HFFc6 (cell line): ENCODE measurements around the gene PPP1R12B. TPM values are rescaled to one million over a fixed set of nuclear protein-coding genes. Genes with fewer than 3 reads are reported as not detected.
"Not testable (repeated sequence)": the region's sequence is repeated elsewhere in the genome, so short reads cannot be mapped to it uniquely, and the experiment has no call there.

Source experiments
- DNase-seq: peaks from one replicate; pipeline ENCODE4 v3.0.0-alpha.2; 2018
- H3K27ac Mint-ChIP-seq: 2 replicates; pipeline ENCODE4 v1.8.0; 2020; ENCODE audit warnings: mild to moderate bottlenecking, mixed read lengths
- H3K27me3 Mint-ChIP-seq: 2 replicates; pipeline ENCODE4 v1.8.0; 2021; ENCODE audit warnings: mild to moderate bottlenecking, moderate library complexity, mixed read lengths; ENCODE audit not compliant: insufficient read depth
- H3K36me3 Mint-ChIP-seq: 2 replicates; pipeline ENCODE4 v1.8.0; 2021; ENCODE audit warnings: low read depth, mixed read lengths
- H3K4me1 Mint-ChIP-seq: 2 replicates; pipeline ENCODE4 v1.8.0; 2020; ENCODE audit warnings: low read depth, mixed read lengths
- H3K4me3 Mint-ChIP-seq: 2 replicates; pipeline ENCODE4 v1.8.0; 2020; ENCODE audit warnings: mild to moderate bottlenecking, moderate library complexity, mixed read lengths
- H3K9me3 Mint-ChIP-seq: 2 replicates; pipeline ENCODE4 v1.8.0; 2020; ENCODE audit warnings: mild to moderate bottlenecking, mixed read lengths
- CTCF ChIP-seq: fragments of 200-600 bp; sonication (generic); IDR thresholded peaks from 2 replicates; pipeline ENCODE4 v1.5.0; 2021; ENCODE audit warnings: antibody characterized with exemption, mild to moderate bottlenecking
- total RNA-seq, 6 experiments: library from RNA; stranded (reverse); fragmentation: NEBNext Ultra II Directional; extraction: Animal tissue kit (Norgen Biotek cat#: 25700); gene quantifications; 2 replicates in 1 of 6; 3 replicates in 5 of 6; pipeline ENCODE4 v1.2.3, GENCODE V29; 2021

Gene PPP1R12B
- total RNA-seq, 6 experiments from 2014 or later = 5.3 to 9.9 (median 6.9) TPM

GRCh38 chr1:202516434-202516877, 168.0 kb downstream of the PPP1R12B start:
- Mint-ChIP-seq H3K4me1 (peaks cover 59% of the 10 kb centered on the region), H3K27ac (peak overlapping the region; percentile 54), H3K36me3 (peaks cover 14% of the 10 kb centered on the region), H3K4me3 (peak overlapping the region; percentile 42; the same call in 1 of the 2 replicates), H3K27me3 (no peaks in the 10 kb centered on the region), H3K9me3 (no peaks in the 10 kb centered on the region)
- peak; percentile 25 for DNase-seq
- no peak for TF ChIP-seq CTCF

- not testable (repeated sequence) for H3K9me3 Mint-ChIP-seq, H3K27me3 Mint-ChIP-seq
- peaks cover 59% of the 10 kb centered on the region for H3K4me1 Mint-ChIP-seq
These were observed 168.6 kb downstream of the PPP1R12B start for GRCh38 chr1:202517146-202517545.

GRCh38 chr1:202518180-202518579, 169.7 kb downstream of the PPP1R12B start:
- H3K36me3 Mint-ChIP-seq, H3K27ac Mint-ChIP-seq, H3K27me3 Mint-ChIP-seq, H3K4me3 Mint-ChIP-seq, DNase-seq, H3K9me3 Mint-ChIP-seq: not testable (repeated sequence)
- H3K4me1 Mint-ChIP-seq = peaks cover 59% of the 10 kb centered on the region

More at GRCh38 chr1:202517146-202517545, 168.6 kb downstream of the PPP1R12B start:
- 0 out of 2 replicates have a peak overlapping the region, but pooled peaks have one; percentile 19 for H3K27ac Mint-ChIP-seq
- H3K36me3 Mint-ChIP-seq, DNase-seq, H3K4me3 Mint-ChIP-seq: not testable (repeated sequence)

GRCh38 chr1:202518905-202519304, 170.4 kb downstream of the PPP1R12B start:
- H3K36me3 Mint-ChIP-seq, DNase-seq, H3K9me3 Mint-ChIP-seq, H3K4me3 Mint-ChIP-seq, H3K27me3 Mint-ChIP-seq, H3K27ac Mint-ChIP-seq: not testable (repeated sequence)
- H3K4me1 Mint-ChIP-seq = peaks cover 52% of the 10 kb centered on the region

GRCh38 chr1:202520129-202520856, 171.8 kb downstream of the PPP1R12B start:
- H3K9me3 Mint-ChIP-seq, H3K27ac Mint-ChIP-seq, H3K4me3 Mint-ChIP-seq, H3K27me3 Mint-ChIP-seq, DNase-seq, H3K36me3 Mint-ChIP-seq: not testable (repeated sequence)
- peaks cover 47% of the 10 kb centered on the region for H3K4me1 Mint-ChIP-seq

- not testable (repeated sequence) for H3K9me3 Mint-ChIP-seq, H3K36me3 Mint-ChIP-seq, H3K4me3 Mint-ChIP-seq, H3K27ac Mint-ChIP-seq, H3K27me3 Mint-ChIP-seq, DNase-seq
- H3K4me1 Mint-ChIP-seq = peaks cover 43% of the 10 kb centered on the region
These were observed 172.3 kb downstream of the PPP1R12B start for GRCh38 chr1:202520857-202521216.

- peaks cover 36% of the 10 kb centered on the region for H3K4me1 Mint-ChIP-seq
- H3K27me3 Mint-ChIP-seq, DNase-seq, H3K4me3 Mint-ChIP-seq, H3K36me3 Mint-ChIP-seq, H3K9me3 Mint-ChIP-seq, H3K27ac Mint-ChIP-seq: not testable (repeated sequence)
These were observed 173.0 kb downstream of the PPP1R12B start for GRCh38 chr1:202521484-202521883.

GRCh38 chr1:202521886-202522285, 173.4 kb downstream of the PPP1R12B start:
- Mint-ChIP-seq H3K4me1 (peaks cover 32% of the 10 kb centered on the region), H3K36me3 (peaks cover 5% of the 10 kb centered on the region; the same call in 1 of the 2 replicates), H3K9me3 (no peaks in the 10 kb centered on the region), H3K4me3 (no peak overlapping the region), H3K27me3 (no peaks in the 10 kb centered on the region; the same call in 1 of the 2 replicates), H3K27ac (no peak overlapping the region)
- TF ChIP-seq CTCF = no peak
- no peak for DNase-seq

- not testable (repeated sequence) for H3K27ac Mint-ChIP-seq, H3K4me1 Mint-ChIP-seq, H3K9me3 Mint-ChIP-seq, H3K4me3 Mint-ChIP-seq, DNase-seq, H3K27me3 Mint-ChIP-seq, H3K36me3 Mint-ChIP-seq
These were observed 177.6 kb downstream of the PPP1R12B start for GRCh38 chr1:202526056-202526455.

GRCh38 chr1:202528096-202528722, 179.7 kb downstream of the PPP1R12B start:
- peaks cover 23% of the 10 kb centered on the region for H3K4me1 Mint-ChIP-seq

GRCh38 chr1:202530686-202531085, 182.2 kb downstream of the PPP1R12B start:
- not testable (repeated sequence) for DNase-seq, H3K27ac Mint-ChIP-seq, H3K9me3 Mint-ChIP-seq, H3K4me3 Mint-ChIP-seq, H3K36me3 Mint-ChIP-seq, H3K27me3 Mint-ChIP-seq
- peaks cover 23% of the 10 kb centered on the region for H3K4me1 Mint-ChIP-seq

More at GRCh38 chr1:202528096-202528722, 179.7 kb downstream of the PPP1R12B start:
- H3K9me3 Mint-ChIP-seq, H3K27ac Mint-ChIP-seq, H3K36me3 Mint-ChIP-seq, H3K27me3 Mint-ChIP-seq, DNase-seq, H3K4me3 Mint-ChIP-seq: not testable (repeated sequence)
